ENCODE results near the gene SHISA5. TPM values are rescaled to one million over a fixed set of nuclear protein-coding genes. Genes with fewer than 3 reads are reported as not detected.

SHISA5 gene
- total and polyA plus RNA-seq, 2 of the 4 experiments (the other 2 are of a cell fraction), result 82.3 to 162 TPM

DNA sequence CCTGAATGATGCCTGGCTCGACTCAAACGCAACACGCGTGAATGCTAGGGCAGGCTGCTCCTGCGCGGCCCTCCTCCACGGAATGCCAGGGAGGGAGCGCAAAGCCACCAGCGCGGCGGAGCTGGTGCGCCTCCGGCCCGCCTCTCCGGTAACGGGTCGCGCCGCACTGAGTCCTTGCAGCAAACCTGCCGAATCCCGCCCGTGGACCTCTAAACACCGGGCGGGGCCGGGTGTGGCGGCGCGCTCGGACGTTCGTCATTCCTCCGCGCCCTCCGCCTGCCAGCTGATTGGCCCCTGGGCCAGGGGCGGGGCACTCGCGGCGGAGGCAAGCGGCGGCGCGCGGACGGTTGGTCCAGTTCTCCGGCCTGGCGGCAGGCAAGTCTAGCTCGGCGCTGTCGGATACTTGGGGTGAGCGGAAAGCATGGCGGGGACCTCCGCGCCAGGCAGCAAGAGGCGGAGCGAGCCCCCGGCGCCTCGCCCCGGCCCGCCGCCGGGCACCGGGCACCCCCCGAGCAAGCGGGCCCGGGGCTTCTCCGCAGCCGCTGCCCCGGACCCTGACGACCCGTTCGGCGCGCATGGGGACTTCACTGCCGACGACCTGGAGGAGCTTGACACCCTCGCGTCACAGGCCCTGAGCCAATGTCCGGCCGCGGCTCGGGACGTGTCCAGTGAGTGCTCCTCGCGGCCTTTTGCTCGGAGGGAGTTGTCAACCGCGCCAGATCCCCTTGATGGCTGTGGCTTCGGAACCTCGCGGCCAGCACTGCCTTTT is 57.4 kb downstream of the SHISA5 start, which contains the start of gene ATRIP:
ATRIP (plus strand) TSS at position 313 of the 769 bp plus-strand sequence; CDS start at position 422, 109 bp downstream.
- no TSS peak for BruUV-seq (replicated peaks)
- Histone ChIP-seq H4K8ac (ENCODE audit: low read depth in 2 of 2, low read length in 2 of 2) (peak within 1 kb of the TSS; percentile 63 to 87), H2BK20ac (ENCODE audit: low read depth, low read length) (no peak within 1 kb of the TSS), H2BK5ac (ENCODE audit: low read depth, low read length, poor library complexity, severe bottlenecking) (peak within 1 kb of the TSS; percentile 61), H2AK5ac (ENCODE audit: low read depth, low read length) (peak within 1 kb of the TSS; percentile 77), H3K23ac (ENCODE audit: low read depth, low read length) (peak within 1 kb of the TSS; percentile 97), H3K9me1 (ENCODE audit: insufficient read depth, low read length) (peaks cover 8% of the 10 kb centered on the region), H3K9me3 (ENCODE audit: control insufficient read depth, insufficient read depth, low read length) (no peaks in the 10 kb centered on the region), H3K4me1 (ENCODE audit: control insufficient read depth, insufficient read depth, low read length) (peaks cover 6% of the 10 kb centered on the region), H2AK9ac (replicated peaks; ENCODE audit: low read depth, low read length, poor library complexity) (peak within 1 kb of the TSS; percentile 95), H3K27me3 (ENCODE audit: control insufficient read depth, insufficient read depth, low read length) (no peaks in the 10 kb centered on the region), H3K4me2 (ENCODE audit: low read depth, low read length) (peak within 1 kb of the TSS; percentile 98), H3K36me3 (ENCODE audit: control insufficient read depth, insufficient read depth, low read length) (peaks cover 17% of the 10 kb centered on the region), H4K91ac (ENCODE audit: insufficient read depth, low read depth, low read length) (peak within 1 kb of the TSS; percentile 71), H3K56ac (ENCODE audit: extremely low read depth, insufficient read depth, low read length) (peak within 1 kb of the TSS; percentile 85), H2AFZ (replicated peaks; ENCODE audit: low read length, poor library complexity) (peak within 1 kb of the TSS; percentile 99), H3K18ac (ENCODE audit: low read depth, low read length) (no peak within 1 kb of the TSS), H3K79me1 (ENCODE audit: low read depth in 1 of 2, low read length in 2 of 2) (peaks cover 40 to 47% of the 10 kb centered on the region in 2 experiments), H3K4me3 (ENCODE audit: insufficient read depth, low read depth, low read length) (peak within 1 kb of the TSS; percentile 93), H3K4ac (ENCODE audit: low read depth, low read length) (peak within 1 kb of the TSS; percentile 92), H4K20me1 (ENCODE audit: insufficient read depth, low read length) (peaks cover 5% of the 10 kb centered on the region; the same call in 1 of the 2 replicates), H2BK120ac (ENCODE audit: low read depth, low read length) (no peak within 1 kb of the TSS), H3K9ac (ENCODE audit: low read depth, low read length) (peak within 1 kb of the TSS; percentile 82), H2BK15ac (ENCODE audit: low read depth, low read length) (no peak within 1 kb of the TSS), H3K14ac (replicated peaks; ENCODE audit: low read depth, low read length) (peak within 1 kb of the TSS; percentile 79), H3K27ac (ENCODE audit: insufficient read depth, low read length) (peak within 1 kb of the TSS; percentile 57), H4K5ac (ENCODE audit: low read depth, low read length) (peak within 1 kb of the TSS; percentile 86)
- in situ Hi-C loops (cut with MboI; ENCODE audit: low sequenced_read_pairs), result no loop called here
- DNase-seq (peak; percentile 77), ATAC-seq (ENCODE audit: low read depth) (peak; percentile 98)
- ChIA-PET POLR2A (ENCODE audit: unreplicated experiment) (no interaction called here), CTCF (interaction anchor here (2.9 kb wide), 1 partner anchor 11 kb away, joined by 19 read pairs; no protein-coding TSS in a partner anchor)
- WGBS, 2 experiments (ENCODE audit: extremely low coverage in 2 of 2, insufficient read length in 1 of 2), result 0% methylated on average over 65 of the region's 91 CpGs; no CpG with 5 or more reads in 1 of the 2 experiments
- dilution Hi-C loops (cut with HindIII; ENCODE audit: low sequenced_read_pairs, unreplicated experiment), result no loop called here
- intact Hi-C loops (cut with micrococcal nuclease), result loop anchor here (10.0 kb wide), 1 partner anchor 188 kb away; the partner anchor contains the start of gene SLC26A6
- TF ChIP-seq, protein P1, sequence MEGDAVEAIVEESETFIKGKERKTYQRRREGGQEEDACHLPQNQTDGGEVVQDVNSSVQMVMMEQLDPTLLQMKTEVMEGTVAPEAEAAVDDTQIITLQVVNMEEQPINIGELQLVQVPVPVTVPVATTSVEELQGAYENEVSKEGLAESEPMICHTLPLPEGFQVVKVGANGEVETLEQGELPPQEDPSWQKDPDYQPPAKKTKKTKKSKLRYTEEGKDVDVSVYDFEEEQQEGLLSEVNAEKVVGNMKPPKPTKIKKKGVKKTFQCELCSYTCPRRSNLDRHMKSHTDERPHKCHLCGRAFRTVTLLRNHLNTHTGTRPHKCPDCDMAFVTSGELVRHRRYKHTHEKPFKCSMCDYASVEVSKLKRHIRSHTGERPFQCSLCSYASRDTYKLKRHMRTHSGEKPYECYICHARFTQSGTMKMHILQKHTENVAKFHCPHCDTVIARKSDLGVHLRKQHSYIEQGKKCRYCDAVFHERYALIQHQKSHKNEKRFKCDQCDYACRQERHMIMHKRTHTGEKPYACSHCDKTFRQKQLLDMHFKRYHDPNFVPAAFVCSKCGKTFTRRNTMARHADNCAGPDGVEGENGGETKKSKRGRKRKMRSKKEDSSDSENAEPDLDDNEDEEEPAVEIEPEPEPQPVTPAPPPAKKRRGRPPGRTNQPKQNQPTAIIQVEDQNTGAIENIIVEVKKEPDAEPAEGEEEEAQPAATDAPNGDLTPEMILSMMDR (conservative IDR thresholded peaks at IDR 0.05; ENCODE audit: low read depth, low read length), result no peak
- TF ChIP-seq BHLHE40 (IDR thresholded peaks at IDR 0.05; ENCODE audit: low read depth, low read length), result no peak
- TF ChIP-seq MAFK (IDR thresholded peaks at IDR 0.05; ENCODE audit: low read depth, low read length), result no peak
- TF ChIP-seq, protein P2, sequence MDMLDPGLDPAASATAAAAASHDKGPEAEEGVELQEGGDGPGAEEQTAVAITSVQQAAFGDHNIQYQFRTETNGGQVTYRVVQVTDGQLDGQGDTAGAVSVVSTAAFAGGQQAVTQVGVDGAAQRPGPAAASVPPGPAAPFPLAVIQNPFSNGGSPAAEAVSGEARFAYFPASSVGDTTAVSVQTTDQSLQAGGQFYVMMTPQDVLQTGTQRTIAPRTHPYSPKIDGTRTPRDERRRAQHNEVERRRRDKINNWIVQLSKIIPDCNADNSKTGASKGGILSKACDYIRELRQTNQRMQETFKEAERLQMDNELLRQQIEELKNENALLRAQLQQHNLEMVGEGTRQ (IDR thresholded peaks at IDR 0.05; ENCODE audit: low read depth, low read length), result no peak
- TF ChIP-seq NFE2L2 (IDR thresholded peaks at IDR 0.05; ENCODE audit: low read depth, low read length), result no peak
- no peak for TF ChIP-seq CEBPB (IDR thresholded peaks at IDR 0.05; ENCODE audit: low read depth, low read length)
- peak; percentile 92; the same call in 1 of the 2 replicates for TF ChIP-seq MAZ (IDR thresholded peaks at IDR 0.05; ENCODE audit: borderline replicate concordance, low read depth, low read length)
- TF ChIP-seq RCOR1 (IDR thresholded peaks at IDR 0.05; ENCODE audit: insufficient replicate concordance, low read length), result peak; percentile 13
- TF ChIP-seq, protein P3, sequence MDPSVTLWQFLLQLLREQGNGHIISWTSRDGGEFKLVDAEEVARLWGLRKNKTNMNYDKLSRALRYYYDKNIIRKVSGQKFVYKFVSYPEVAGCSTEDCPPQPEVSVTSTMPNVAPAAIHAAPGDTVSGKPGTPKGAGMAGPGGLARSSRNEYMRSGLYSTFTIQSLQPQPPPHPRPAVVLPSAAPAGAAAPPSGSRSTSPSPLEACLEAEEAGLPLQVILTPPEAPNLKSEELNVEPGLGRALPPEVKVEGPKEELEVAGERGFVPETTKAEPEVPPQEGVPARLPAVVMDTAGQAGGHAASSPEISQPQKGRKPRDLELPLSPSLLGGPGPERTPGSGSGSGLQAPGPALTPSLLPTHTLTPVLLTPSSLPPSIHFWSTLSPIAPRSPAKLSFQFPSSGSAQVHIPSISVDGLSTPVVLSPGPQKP (IDR thresholded peaks at IDR 0.05; ENCODE audit: borderline replicate concordance, low read depth, low read length), result no peak
- TF ChIP-seq RFX5 (IDR thresholded peaks at IDR 0.05; ENCODE audit: low read depth, low read length), result no peak
- TF ChIP-seq CHD1 (IDR thresholded peaks at IDR 0.05; ENCODE audit: low read depth, low read length), result no peak
- no peak for TF ChIP-seq RAD21 (IDR thresholded peaks at IDR 0.05; ENCODE audit: low read length)
- peak; percentile 92 for TF ChIP-seq POLR2A (IDR thresholded peaks at IDR 0.05; ENCODE audit: low read depth, low read length)
- TF ChIP-seq FOS (IDR thresholded peaks at IDR 0.05; ENCODE audit: low read depth, low read length), result no peak
